DMS114 treated with DMSO at 0.1 percent for 48 hours (cell line): ENCODE data around the gene MAML3.

Experiments
- DNase-seq: peaks from one replicate; lab custom pipeline; 2025; ENCODE audit not compliant: unreplicated experiment; lab: John Stamatoyannopoulos, UW

MAML3 gene

DNA sequence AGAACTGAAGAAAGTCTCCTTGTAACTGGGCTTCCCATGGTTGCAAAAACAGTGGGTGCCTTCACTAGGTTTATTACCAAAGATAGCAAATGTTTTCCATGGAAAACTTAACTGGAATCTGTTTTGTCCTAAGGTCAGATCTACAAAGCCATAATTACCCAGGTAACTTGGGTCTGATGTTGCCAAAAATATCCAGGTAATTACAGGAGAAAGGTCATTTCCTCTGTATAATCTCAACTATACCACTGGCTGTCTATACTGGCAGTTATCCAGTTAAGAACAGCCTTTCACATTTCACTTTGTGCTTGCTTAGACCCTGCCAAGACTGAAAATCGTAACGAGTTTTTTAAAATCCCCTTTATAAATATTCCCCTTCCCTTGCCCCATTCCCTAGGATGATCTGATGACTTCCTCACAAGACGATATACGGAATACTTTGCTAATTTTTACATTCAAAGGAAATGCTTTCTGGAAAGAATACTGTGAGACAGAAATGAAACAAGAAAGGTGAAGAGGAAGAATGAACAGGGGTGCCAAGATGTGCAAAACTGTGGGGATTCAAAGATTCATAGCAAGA is 105.5 kb downstream of the MAML3 start:
- no peak for DNase-seq

DNA sequence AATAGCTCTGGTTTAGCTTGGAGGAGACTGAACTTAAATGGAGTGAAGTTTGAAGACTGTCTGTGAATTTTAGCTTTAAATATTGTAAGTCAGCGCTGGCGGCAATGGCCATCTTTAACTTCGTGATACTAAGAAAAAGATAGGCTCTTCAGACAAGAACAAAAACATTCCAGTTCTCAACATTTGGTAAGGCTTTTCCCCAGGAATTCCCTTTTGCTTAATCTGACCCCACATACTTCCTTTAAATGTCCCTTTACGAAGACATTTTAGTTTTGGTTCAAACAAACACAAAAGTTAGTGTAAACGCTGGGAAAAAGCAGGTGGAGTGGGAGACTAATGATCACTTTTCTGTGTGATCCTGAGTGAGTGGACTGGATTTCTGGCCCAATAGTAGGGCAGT is 106.2 kb downstream of the MAML3 start:
- no peak for DNase-seq

DNA sequence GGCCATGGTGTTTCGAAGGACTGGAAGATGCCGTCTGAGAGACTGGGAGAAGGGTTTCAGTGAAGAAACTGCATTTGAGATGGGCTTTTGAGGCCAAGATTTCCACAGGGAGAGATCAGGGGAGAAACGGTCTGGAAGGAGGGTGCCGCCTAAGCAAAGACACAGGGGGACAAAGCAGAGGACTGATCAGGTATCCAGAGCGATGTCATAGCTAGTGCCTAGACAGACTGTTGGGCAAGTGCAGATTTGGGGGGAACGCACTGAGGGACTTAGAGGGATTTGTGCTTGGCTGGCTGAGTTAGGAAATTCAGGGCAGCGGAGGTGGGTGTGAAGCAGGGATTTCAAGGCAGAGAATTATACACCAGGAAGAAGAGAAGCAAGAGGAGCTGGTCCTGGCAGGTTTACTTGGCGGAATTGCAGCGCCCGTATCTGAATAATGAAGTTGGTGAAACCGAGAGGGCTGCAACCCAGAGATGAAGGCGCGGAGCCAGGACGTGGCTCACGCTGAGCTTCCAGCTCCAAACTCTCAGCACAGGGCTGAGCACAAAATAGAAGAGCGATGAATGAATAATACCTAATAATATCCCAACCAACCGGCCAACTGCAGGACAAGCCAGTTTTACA is 106.9 kb downstream of the MAML3 start:
- DNase-seq = no peak

DNA sequence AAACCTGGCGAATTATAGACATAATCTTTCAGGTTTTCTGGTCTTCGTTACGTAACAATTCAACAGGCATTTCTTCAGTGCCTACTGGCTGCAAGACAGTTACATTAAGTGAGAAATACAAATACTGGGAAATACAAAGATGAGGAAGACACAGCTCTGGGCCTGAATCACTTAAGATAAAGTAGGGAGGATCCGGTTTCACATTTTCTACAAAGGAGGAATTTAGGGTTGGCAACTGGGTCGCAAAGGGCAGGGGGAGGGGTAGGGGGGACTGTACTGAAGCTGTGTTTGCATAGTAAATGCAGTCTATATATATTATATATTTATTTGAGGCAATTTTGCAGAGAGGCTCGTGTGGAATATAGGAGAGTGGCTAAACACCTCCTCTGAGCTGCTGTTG is 107.4 kb downstream of the MAML3 start:
- no peak for DNase-seq

DNA sequence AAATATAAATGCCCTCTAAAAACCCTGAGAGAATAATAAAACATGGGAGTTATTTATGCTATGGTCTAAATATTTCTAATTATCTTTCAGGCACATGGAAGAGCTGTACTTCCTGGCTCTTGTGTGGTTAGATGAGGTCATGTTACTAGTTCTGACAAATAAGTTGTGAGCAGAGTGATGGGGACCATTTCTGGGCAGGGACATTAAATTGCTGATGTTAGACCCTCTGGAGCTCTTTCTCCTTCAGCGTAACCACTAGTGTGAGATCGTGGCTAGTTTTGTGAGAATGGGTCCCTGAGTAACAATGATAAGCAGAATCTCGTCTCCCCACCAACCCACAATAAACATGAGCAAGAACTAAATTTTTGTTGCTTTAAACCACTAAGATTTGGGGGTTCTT is 108.0 kb downstream of the MAML3 start:
- DNase-seq = no peak

DNA sequence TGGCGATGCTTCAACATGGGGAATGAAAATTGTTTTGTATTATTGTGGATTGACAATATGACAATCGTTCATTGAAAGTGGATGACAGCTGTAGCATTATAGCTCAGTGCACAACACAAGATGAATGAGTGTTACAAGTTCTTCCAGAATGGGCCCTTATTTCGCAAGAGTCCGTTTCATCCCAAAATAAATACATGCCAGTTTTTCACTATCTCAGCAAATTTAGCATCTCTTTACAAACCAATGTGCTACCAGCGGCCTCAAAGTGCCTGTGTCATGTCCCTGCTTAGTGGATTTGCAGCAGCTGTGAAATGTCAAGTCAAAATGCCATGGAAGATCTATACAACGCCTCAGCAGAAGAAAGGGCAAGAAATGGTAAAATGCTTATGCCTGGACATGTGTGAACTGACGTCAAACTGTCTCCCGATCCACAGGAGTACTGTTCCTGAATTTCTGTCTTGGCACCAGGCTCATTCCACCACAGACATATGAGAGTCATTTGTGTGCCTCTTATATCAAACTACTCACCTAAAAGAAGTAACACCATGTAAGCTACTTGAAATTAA is 109.6 kb downstream of the MAML3 start:
- no peak for DNase-seq

DNA sequence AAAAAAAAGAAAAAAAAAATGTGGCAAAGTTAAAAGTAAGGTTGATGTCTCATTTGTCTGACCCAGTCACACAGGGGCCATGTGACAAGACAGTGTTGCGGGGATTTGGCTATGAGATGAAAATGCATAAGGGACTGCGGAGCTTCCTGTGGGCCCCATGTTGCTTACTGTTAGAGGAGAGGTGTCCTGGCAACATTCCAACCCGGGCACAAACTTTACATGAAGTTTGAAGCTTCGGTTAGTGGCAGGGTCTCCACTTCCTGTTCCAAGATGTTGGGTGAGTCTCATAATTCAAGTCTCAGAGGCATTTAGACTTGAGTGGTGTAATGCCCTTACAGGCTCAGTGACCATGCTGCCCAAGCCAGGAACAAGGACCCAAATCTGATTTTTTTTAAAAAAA is 111.3 kb downstream of the MAML3 start:
- no peak for DNase-seq

DNA sequence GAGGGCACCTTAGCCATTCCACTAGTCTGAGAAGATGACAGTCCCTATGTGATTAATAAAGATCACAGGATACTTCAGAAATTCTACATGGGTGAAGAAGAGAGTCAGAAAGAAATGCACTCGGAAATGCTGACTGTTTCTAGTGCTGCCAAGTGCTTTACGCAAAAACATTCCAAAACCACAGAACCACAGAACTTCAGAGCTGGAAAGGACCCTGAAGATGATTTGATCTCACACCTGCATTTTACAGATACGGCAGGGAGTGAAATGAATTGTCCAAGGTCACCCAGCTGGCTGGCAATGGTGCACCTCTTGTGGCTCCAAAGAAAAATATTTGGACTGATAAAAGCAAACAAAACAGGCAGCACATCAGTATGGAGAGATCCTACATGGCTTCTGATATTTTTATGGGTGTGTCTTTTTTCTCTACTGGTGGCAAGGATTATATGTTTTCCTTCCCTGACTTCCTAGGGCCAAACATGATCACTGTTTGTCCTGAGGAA is 115.9 kb downstream of the MAML3 start:
- no peak for DNase-seq

DNA sequence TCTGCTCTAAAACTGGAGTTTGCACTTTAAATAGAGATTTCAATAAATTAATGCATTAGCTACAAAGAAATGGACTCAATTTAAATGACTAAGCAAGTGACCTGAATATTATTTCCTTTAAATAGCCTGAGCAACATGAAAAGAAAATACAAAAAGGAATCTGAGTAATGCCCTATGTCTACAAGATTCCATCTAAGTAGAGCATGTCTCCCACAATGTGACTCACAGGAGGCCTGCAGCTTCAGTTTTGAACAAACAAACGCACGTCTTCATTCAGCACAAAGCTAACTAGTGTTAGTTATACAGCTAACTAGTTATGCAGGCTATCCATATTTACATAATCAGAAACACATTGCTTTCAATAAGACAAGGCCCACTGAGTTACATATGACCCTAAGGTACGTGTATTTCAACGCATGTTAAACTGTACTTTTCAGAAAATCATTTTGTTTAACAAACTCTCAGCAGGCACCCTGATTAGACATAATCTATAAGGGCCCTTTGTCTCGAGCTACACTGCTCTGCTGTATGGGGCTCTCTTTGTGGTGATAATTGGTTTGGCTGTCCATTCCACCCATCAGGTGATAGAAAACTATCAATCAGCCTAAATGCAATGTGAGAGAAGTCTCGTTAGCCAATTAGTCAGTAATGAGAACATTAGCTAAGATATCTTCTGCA is 116.5 kb downstream of the MAML3 start:
- DNase-seq = no peak

DNA sequence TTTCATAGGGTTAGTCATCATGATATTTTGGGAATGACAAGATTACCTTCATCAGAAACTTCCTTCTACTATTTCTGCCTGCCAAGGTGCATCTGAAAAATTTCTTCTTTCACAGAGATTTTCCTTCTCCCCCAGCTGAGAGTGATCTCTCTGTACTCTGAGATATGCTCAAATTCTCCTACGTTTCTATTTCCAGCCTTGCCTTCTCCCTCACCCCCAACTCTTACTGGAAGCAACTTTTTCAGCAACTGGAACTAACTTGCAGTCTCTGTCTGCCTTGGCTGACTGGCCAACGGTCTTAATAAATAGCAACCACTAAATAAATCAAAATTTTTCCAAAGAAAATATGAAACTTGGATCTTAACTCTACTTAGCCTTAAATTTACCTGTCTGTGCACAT is 122.3 kb downstream of the MAML3 start:
- DNase-seq = no peak

DNA sequence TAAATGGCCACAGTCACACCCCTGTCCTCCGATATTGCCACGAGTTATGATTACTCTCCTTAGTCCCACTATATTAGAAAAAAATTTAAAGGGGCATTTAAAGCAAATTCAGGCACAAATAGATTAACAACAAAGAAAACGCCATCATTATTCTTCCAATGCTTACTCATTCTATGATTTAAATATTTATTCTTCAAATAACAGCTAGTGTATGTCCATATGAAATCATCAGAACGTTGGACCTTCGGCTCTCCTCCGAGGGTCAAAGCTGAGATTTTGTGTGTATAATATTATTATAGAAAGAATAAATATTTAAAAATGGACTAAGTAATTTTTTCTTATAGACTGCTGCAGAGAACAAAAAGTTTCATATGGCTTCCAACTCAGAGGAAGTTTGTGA is 122.9 kb downstream of the MAML3 start:
- no peak for DNase-seq

DNA sequence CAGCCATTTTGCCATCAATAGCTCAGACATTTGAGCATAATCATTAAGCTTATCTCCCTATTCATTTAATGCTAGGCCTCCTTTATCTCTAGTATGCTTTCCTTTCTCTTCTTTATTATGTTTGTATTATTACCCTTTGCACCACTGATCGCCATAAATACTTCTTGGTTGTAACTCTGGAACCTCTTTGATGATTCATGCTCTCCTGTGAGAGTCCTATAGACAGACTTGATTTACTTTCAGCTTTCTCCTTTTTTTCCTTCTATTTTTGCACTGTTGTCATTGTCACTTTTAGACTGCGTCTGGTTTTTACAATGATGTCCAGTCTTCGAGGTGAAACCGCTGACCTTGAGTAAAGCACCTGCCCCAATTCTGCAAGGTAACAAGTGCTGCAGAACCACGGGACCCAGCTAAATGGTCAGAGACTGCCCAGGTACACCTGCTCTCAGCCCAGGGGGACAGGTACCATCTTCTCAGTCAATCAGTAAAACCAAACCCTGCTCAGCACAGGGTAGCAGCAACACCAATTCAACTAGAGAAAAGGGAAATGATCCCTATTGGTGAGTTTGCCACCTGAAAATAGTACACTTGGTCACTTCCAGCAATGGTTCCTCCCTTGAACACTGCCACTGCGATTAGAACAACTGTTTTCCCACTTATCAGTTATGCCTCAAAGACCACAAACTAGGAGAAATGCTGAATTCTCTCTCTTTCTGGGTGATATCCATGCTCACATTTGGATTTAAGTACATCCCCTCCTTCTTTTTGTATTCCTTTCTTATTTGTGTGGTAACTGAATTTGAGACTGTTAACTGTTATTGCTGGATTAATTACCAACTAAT is 125.1 kb downstream of the MAML3 start:
- DNase-seq = no peak

DNA sequence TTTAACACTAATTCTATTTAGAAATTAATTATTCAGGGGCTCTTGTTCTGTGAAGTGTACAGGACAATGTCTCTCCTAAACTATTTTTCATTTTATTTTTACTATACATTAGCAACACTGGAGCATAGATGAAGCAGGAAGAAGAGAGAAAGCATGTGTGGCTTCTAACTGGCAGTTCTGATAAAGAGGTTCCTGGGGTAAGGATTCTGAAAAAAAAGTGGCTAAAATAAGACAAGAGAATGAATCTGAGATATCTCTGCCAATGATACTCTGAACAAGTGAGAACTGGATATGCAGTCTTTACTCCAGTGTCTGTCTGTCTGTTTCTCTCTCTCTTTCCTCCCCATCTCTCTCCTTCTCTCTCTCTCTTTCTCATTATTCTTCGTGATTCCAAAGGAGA is 125.9 kb downstream of the MAML3 start:
- DNase-seq = no peak

DNA sequence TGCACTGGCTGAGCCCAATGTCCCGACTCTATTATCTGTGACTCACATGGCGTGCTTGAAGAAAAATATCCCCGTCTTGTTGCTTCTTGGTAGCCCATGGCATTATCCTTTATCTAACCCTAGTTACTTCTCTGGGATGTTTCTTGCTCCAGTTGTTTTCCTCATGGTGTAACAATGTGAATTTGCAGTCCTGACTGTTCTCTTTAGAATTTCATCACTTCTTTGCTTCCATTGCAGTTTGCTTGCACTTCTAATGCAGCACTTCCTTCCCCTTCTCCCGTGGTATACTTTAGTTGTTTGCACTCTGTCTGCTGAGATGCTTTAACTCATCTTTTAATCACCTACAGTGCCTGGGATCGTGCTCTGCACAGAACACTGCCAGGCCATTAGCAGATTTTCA is 126.9 kb downstream of the MAML3 start:
- no peak for DNase-seq

DNA sequence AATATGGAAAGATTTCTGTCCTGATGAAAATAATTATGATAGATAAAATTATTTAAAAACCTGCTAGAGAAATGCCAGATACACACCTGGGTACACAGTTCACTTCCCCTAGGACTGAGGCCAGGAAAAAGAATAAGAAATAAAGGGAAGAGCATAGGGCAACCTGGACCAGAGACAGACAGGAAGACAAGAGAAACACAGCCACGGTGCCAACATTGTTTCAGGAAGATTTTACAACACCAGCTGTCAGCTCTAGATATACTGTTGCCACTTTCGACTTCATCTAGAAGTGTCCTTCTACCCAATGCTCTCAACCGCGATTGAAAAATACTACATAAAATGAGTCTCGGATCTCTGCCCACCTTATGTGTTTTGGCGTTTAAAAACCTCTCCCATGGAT is 128.5 kb downstream of the MAML3 start:
- DNase-seq = no peak

DNA sequence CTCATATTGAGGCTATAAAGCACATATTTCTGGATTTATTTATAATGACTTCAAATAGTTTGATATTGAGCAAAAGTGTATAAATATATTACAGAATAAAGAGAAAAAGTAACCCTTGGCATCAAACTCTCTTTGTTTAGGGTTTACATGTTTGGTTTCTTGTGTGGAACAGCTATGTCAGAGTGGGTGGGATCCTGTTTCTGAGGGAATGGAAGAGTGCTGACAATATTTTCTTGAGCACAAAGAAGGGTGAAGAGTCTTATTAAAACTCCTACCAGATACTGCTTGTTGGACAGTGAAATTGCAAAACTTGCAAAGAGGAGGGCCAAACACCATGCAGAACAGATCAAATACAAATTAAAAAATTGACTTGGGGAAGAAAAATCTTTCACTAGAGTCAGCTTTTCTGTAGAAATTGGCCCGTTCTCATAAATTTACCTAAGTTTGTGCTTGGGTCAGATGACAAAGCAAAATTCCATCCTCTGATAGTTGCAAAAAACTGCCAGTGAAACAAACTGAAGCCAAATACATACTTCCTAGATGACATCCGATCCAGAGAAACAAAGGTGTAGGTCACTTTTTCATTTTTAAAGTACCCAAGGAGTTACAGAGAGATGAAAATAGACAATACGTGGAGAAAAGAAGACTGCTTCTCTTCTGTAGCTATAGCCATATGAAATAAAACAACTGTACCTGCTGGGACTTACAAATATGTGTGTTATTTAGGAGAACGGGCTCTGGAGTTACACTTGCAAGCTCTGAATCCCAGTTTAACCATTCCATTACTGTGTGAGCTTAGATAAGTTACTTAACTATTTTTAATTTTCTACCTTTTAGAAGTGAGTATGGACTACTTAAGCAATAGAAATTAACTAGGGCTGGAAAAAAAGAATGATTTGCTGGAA is 133.3 kb downstream of the MAML3 start:
- no peak for DNase-seq

DNA sequence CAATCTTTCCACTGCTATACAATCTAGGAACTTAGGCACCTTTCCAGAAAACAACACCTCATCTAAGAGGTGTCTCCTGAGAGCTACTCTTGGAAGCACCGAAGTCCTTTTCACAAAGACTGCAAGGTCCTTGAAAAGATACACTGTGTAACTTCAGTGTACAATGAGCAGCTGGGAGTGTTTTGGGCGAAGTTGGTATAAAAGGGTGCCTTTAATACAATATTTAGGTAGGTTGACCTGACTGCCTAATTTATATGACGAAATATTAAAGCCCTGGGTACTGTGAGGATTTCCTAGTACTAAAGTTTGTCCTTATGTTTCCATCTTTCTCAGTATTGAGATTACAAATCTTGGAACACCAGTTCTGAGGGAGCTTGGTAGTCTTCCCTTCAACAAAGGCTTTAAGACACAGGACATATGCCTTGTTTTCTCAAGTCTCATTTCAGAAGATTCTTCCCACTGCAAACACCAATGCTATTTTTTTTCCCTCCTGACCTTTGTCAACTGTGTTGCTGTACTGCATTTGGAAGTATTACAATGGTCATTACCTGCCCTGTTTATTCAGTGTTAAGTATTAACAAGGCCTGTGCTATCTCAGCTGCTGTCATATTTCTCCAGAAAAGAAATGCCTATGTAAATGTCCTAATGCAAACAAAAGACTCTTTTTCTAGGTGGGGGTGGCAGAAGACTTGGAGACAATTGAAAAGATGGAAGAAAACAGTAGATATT is 134.2 kb downstream of the MAML3 start:
- no peak for DNase-seq

DNA sequence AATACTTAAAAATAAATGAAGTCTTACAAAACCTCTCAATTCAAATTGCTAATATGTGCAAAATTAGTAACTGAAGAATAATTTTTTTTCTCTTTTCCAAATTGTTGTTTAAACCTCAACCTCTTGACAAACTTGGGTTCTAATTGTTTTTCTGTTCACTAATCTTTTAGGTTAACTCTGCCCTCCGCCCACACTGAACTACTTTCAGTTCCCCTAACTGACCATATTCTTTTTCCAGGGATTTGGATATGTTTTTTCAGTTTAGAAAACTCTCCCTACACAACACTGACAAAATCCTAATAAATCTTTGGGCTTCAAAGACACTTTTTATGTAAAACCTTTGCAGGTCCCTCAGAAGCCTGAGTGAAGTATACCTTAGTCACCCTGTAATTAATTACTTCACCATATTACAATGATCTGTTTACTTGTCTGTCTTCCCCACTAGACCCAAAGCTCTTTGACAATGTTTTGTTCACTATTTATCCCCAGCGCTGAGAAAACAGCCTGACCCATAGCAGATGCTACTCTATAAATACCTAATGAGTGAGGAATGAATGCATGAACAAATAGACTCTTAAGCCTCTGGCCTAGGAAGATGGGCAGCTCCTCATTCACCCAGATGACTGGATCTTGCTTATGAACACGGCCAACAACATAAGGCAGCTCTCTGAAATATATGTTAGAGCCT is 134.9 kb downstream of the MAML3 start:
- no peak for DNase-seq

DNA sequence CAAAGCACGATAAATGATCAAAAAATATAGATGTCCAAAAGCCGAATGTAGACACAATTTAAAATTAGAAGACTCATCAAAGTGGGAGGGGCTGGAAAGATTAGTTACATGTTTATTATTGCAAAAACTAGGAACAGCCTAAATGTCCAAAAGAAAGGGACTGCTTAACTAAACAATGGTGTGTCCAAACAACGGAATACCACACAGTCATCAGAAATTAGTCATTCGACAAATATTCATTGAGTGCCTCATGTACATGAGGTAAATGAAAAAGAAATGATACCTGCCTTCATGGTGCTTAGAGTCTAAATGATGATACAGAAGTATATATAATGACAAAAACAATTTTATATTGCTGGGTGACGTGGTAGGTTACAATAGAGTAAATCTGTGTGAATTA is 139.7 kb downstream of the MAML3 start:
- no peak for DNase-seq
